Neuron (in vitro differentiated cells): Measurements from ENCODE around the gene CD180.

Experiments used
- H2AFZ ChIP-seq: one replicate; pipeline ENCODE4 v1.6.1; 2013; ENCODE audit warnings: low read depth, mild to moderate bottlenecking, inconsistent platforms, low read length, moderate library complexity
- H3K27me3 ChIP-seq: one replicate; pipeline ENCODE4 v1.6.1; 2013; ENCODE audit warnings: low read length; ENCODE audit not compliant: insufficient read depth
- H3K36me3 ChIP-seq: one replicate; pipeline ENCODE4 v1.6.1; 2013; ENCODE audit warnings: low read length; ENCODE audit not compliant: insufficient read depth
- H3K4me1 ChIP-seq: one replicate; pipeline ENCODE4 v1.6.1; 2013; ENCODE audit warnings: low read length; ENCODE audit not compliant: insufficient read depth
- H3K4me3 ChIP-seq: 2 replicates; pipeline ENCODE4 v1.5.1; 2013; ENCODE audit warnings: mild to moderate bottlenecking, low read length, moderate library complexity
- H3K9me3 ChIP-seq: one replicate; pipeline ENCODE4 v1.6.1; 2013; ENCODE audit warnings: low read length

The CD180 gene

DNA sequence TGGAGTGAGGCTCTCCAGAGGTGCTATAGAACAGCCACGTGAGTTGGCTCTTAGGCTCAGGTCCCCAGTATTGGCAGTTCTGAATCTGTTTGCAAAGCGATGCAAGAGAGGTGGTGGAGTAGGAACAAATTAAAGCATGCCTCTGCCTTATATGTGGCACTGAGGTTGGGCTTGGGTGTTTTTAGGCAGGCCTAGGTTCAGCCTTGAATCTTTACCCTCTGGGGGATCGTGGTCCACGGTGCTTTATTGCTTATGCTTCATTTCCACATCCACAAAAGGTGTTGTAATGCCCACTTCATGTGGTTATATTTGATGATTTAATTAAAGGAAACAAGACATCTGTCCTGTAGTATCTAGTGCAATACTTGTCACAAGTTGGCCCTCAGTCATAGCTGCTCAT lies 56.2 kb downstream of the CD180 start:
- no peaks in the 10 kb centered on the region for H3K4me1 ChIP-seq
- H3K4me3 ChIP-seq: no peak overlapping the region
- peaks cover 11% of the 10 kb centered on the region for H3K36me3 ChIP-seq
- H3K9me3 ChIP-seq: no peaks in the 10 kb centered on the region
- H3K27me3 ChIP-seq: no peaks in the 10 kb centered on the region
- H2AFZ ChIP-seq: no peak overlapping the region

- Histone ChIP-seq H2AFZ (no peak overlapping the region), H3K4me3 (no peak overlapping the region), H3K9me3 (no peaks in the 10 kb centered on the region), H3K4me1 (no peaks in the 10 kb centered on the region), H3K27me3 (no peaks in the 10 kb centered on the region), H3K36me3 (peaks cover 9% of the 10 kb centered on the region)
Measured at GRCh38 chr5:67139030-67139429, 57.6 kb downstream of the CD180 start.

- Histone ChIP-seq H3K27me3 (no peaks in the 10 kb centered on the region), H3K4me3 (no peak overlapping the region), H3K4me1 (no peaks in the 10 kb centered on the region), H2AFZ (no peak overlapping the region), H3K9me3 (no peaks in the 10 kb centered on the region), H3K36me3 (no peaks in the 10 kb centered on the region)
Measured at GRCh38 chr5:67135381-67135984, 61.1 kb downstream of the CD180 start.

DNA sequence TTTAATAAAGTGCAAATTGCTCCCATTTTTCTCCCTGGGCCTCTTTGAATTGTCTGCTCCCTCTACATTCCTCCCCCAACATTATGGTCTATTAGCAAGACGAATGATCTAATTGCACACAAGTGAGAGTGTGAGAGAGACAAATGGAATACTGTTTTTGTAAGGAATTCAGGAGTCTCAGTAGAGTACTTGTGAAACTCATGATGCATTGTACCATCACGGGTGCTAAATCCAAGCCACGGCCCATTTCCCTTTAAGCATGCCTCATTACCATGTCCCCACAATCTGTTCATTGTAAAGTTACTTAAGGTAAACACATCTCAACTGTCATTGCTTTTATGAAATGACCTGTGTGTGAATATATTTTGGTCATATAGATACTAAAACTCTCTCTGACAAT lies 62.8 kb downstream of the CD180 start:
- Histone ChIP-seq H3K4me1 (no peaks in the 10 kb centered on the region), H3K36me3 (no peaks in the 10 kb centered on the region), H2AFZ (no peak overlapping the region), H3K9me3 (no peaks in the 10 kb centered on the region), H3K4me3 (no peak overlapping the region), H3K27me3 (no peaks in the 10 kb centered on the region)

DNA sequence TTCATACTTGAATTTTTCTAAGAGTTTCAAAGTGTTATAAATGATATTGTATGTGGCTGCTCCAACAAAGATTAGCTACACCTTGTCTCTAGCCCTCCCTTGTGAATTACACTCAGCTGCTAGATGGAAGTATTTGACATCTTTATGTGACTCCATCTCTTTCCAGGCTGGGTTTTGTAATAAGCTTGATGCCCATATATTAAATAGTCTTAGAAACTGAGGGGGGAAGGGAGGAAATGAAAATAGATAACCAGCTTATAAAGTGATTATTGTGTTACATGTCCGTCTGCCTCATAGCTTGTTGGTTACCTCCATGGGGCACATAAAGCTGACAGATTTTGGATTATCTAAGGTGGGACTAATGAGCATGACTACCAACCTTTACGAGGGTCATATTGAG lies 63.4 kb downstream of the CD180 start:
- no peaks in the 10 kb centered on the region for H3K4me1 ChIP-seq
- H3K27me3 ChIP-seq: no peaks in the 10 kb centered on the region
- no peaks in the 10 kb centered on the region for H3K36me3 ChIP-seq
- H3K4me3 ChIP-seq: no peak overlapping the region
- no peaks in the 10 kb centered on the region for H3K9me3 ChIP-seq
- H2AFZ ChIP-seq: no peak overlapping the region

DNA sequence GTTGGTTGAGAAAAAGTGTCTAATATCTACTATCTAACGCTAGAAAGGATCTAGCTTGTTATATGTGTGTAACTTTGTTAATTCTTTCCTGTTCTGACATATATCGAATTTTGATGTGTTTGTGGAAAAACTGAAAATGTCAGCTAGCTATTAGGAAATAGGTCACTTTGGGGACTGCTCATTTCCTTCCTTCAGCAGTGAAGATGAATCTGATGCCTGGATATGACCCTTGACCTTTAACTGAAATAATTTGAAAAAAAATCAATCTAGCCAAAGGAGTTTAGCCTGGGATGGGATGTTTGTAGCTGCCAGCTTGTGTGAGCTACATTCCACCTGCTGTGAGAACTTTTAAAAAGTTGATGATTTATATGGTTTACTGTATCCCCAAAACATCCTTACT lies 66.8 kb downstream of the CD180 start:
- Histone ChIP-seq H3K4me1 (no peaks in the 10 kb centered on the region), H3K27me3 (no peaks in the 10 kb centered on the region), H2AFZ (no peak overlapping the region), H3K36me3 (no peaks in the 10 kb centered on the region), H3K9me3 (no peaks in the 10 kb centered on the region), H3K4me3 (no peak overlapping the region)
